H9 (cell line): Measurements from ENCODE around the gene LRMDA. TPM values are rescaled to one million over a fixed set of nuclear protein-coding genes. Genes with fewer than 3 reads are reported as not detected.

ENCODE experiments used
- DNase-seq: peaks from one replicate; pipeline ENCODE4 v3.0.0-alpha.2; 2017
- H2AFZ ChIP-seq: one replicate; pipeline ENCODE4 v1.6.1; 2013; ENCODE audit warnings: mild to moderate bottlenecking, low read length, control low read depth, moderate library complexity
- H2AK5ac ChIP-seq: 2 replicates; pipeline ENCODE4 v1.6.1; 2013; ENCODE audit warnings: low read length, control low read depth, mixed read lengths; ENCODE audit not compliant: insufficient read length
- H2BK120ac ChIP-seq: one replicate; pipeline ENCODE4 v1.6.1; 2013; ENCODE audit warnings: low read depth, mild to moderate bottlenecking, low read length, control low read depth, inconsistent platforms; ENCODE audit not compliant: poor library complexity, severe bottlenecking
- H2BK12ac ChIP-seq: 2 replicates; pipeline ENCODE4 v1.6.1; 2013; ENCODE audit warnings: low read length, control low read depth, mixed read lengths, low read depth; ENCODE audit not compliant: insufficient read length
- H2BK15ac ChIP-seq: 2 replicates; pipeline ENCODE4 v1.6.1; 2013; ENCODE audit warnings: low read depth, low read length, control low read depth
- H2BK20ac ChIP-seq: one replicate; pipeline ENCODE4 v1.6.1; 2013; ENCODE audit warnings: low read depth, mild to moderate bottlenecking, low read length, control low read depth, inconsistent platforms; ENCODE audit not compliant: poor library complexity, severe bottlenecking
- H2BK5ac ChIP-seq: 2 replicates; pipeline ENCODE4 v1.6.1; 2013; ENCODE audit warnings: low read length, control low read depth, mixed read lengths; ENCODE audit not compliant: insufficient read length
- H3K14ac ChIP-seq: 2 replicates; pipeline ENCODE4 v1.6.1; 2013; ENCODE audit warnings: low read length, control low read depth; ENCODE audit not compliant: insufficient read depth
- H3K18ac ChIP-seq: 2 replicates; pipeline ENCODE4 v1.6.1; 2013; ENCODE audit warnings: low read depth, mild to moderate bottlenecking, mixed read lengths, low read length, control low read depth; ENCODE audit not compliant: insufficient read length
- H3K23ac ChIP-seq: 2 replicates; pipeline ENCODE4 v1.6.1; 2013; ENCODE audit warnings: low read length, control low read depth, mixed read lengths, low read depth; ENCODE audit not compliant: insufficient read length
- H3K23me2 ChIP-seq: 2 replicates; pipeline ENCODE4 v1.6.1; 2013; ENCODE audit warnings: low read depth, mild to moderate bottlenecking, mixed read lengths, low read length, control low read depth; ENCODE audit not compliant: insufficient read length, poor library complexity, severe bottlenecking
- H3K27ac ChIP-seq: 2 replicates; pipeline ENCODE4 v1.5.1; 2013; ENCODE audit warnings: low read length, control low read depth, mixed read lengths, low read depth; ENCODE audit not compliant: insufficient read length
- H3K27me3 ChIP-seq: 2 replicates; pipeline ENCODE4 v1.6.1; 2013; ENCODE audit warnings: low read length, control low read depth, inconsistent platforms; ENCODE audit not compliant: insufficient read depth
- H3K4ac ChIP-seq: 2 replicates; pipeline ENCODE4 v1.6.1; 2013; ENCODE audit warnings: low read depth, mild to moderate bottlenecking, control low read depth, inconsistent platforms, low read length, moderate library complexity
- H3K4me1 ChIP-seq: 2 replicates; pipeline ENCODE4 v1.6.1; 2013; ENCODE audit warnings: low read length, control low read depth, inconsistent platforms; ENCODE audit not compliant: insufficient read depth
- H3K4me2 ChIP-seq: 2 replicates; pipeline ENCODE4 v1.6.1; 2013; ENCODE audit warnings: low read length, control low read depth, mixed read lengths; ENCODE audit not compliant: insufficient read length, insufficient read depth
- H3K56ac ChIP-seq: 2 replicates; pipeline ENCODE4 v1.6.1; 2013; ENCODE audit warnings: low read depth, mild to moderate bottlenecking, mixed read lengths, low read length, control low read depth; ENCODE audit not compliant: insufficient read length
- H3K79me1 ChIP-seq: 2 replicates; pipeline ENCODE4 v1.6.1; 2013; ENCODE audit warnings: low read depth, mild to moderate bottlenecking, moderate library complexity, low read length, control low read depth, inconsistent platforms; ENCODE audit not compliant: insufficient read depth, poor library complexity, severe bottlenecking
- H3K79me2 ChIP-seq: 2 replicates; pipeline ENCODE4 v1.6.1; 2013; ENCODE audit warnings: low read length, control low read depth, inconsistent platforms; ENCODE audit not compliant: insufficient read depth
- H3K9ac ChIP-seq: 2 replicates; pipeline ENCODE4 v1.6.1; 2013; ENCODE audit warnings: low read length, control low read depth, mixed read lengths; ENCODE audit not compliant: insufficient read length; ENCODE audit errors: extremely low read depth
- H3K9me3 ChIP-seq: one replicate; pipeline ENCODE4 v1.6.1; 2013; ENCODE audit warnings: low read depth, low read length, inconsistent platforms; ENCODE audit not compliant: control insufficient read depth
- H3T11ph ChIP-seq: one replicate; pipeline ENCODE4 v1.6.1; 2013; ENCODE audit warnings: mild to moderate bottlenecking, low read length, control low read depth, inconsistent platforms
- H4K20me1 ChIP-seq: one replicate; pipeline ENCODE4 v1.6.1; 2013; ENCODE audit not compliant: control insufficient read depth, insufficient read length, insufficient read depth
- H4K5ac ChIP-seq: 2 replicates; pipeline ENCODE4 v1.6.1; 2013; ENCODE audit warnings: low read depth, mild to moderate bottlenecking, mixed read lengths, low read length, control low read depth; ENCODE audit not compliant: insufficient read length
- H4K8ac ChIP-seq: replicated peaks from 2 replicates; pipeline ENCODE4 v1.6.1; 2013; ENCODE audit warnings: low read length, control low read depth, mixed read lengths, low read depth; ENCODE audit not compliant: insufficient read length
- H4K91ac ChIP-seq: 2 replicates; pipeline ENCODE4 v1.6.1; 2013; ENCODE audit warnings: low read depth, mild to moderate bottlenecking, moderate library complexity, mixed read lengths, low read length, control low read depth; ENCODE audit not compliant: insufficient read length
- H3K27ac Mint-ChIP-seq, 3 experiments: 2 replicates in 2 of 3; 3 replicates in 1 of 3; pipeline ENCODE4 v1.8.0; 2020 to 2021; ENCODE audit warnings: mixed read lengths in 3 of 3, mild to moderate bottlenecking in 1 of 3, moderate library complexity in 1 of 3
- H3K27me3 Mint-ChIP-seq: 2 replicates; pipeline ENCODE4 v1.8.0; 2021; ENCODE audit warnings: low read depth, mild to moderate bottlenecking, moderate library complexity, mixed read lengths
- H3K36me3 Mint-ChIP-seq, 3 experiments: 2 replicates in 2 of 3; 3 replicates in 1 of 3; pipeline ENCODE4 v1.8.0; 2020 to 2021; ENCODE audit warnings: low read depth in 3 of 3, mixed read lengths in 3 of 3; ENCODE audit not compliant: insufficient read depth in 1 of 3
- H3K4me1 Mint-ChIP-seq, 2 experiments: 2 replicates each; pipeline ENCODE4 v1.8.0; 2020; ENCODE audit warnings: mixed read lengths in 2 of 2
- H3K4me3 Mint-ChIP-seq, 2 experiments: 2 replicates in 1 of 2; 3 replicates in 1 of 2; pipeline ENCODE4 v1.8.0; 2020 to 2021; ENCODE audit warnings: mild to moderate bottlenecking in 2 of 2, mixed read lengths in 2 of 2, moderate library complexity in 1 of 2
- H3K9me3 Mint-ChIP-seq, 2 experiments: 2 replicates in 1 of 2; 3 replicates in 1 of 2; pipeline ENCODE4 v1.8.0; 2020; ENCODE audit warnings: mild to moderate bottlenecking in 2 of 2, mixed read lengths in 2 of 2, moderate library complexity in 1 of 2
- CTCF ChIP-seq: fragments of 200-600 bp; sonication (generic); conservative IDR thresholded peaks from 3 replicates; pipeline ENCODE4 v1.8.0; 2021; ENCODE audit warnings: antibody characterized with exemption, mild to moderate bottlenecking
- WGBS: extraction: QIAGEN DNeasy Blood & Tissue Kit; methylation state at CpG from one replicate; pipeline ENCODE4 v1.1.7; 2013; ENCODE audit warnings: missing lambda C conversion rate, low lambda C conversion rate, mixed read lengths; ENCODE audit not compliant: insufficient read length; ENCODE audit errors: extremely low coverage; 5-methylcytosine and 5-hydroxymethylcytosine counted together
- total RNA-seq: library from RNA; stranded (reverse); gene quantifications from 2 replicates; pipeline ENCODE4 v1.2.1, GENCODE V29; 2021

LRMDA gene
- total RNA-seq, 1 experiment from 2014 or later = 1.8 TPM

- Mint-ChIP-seq H3K4me3 (no peak overlapping the region), H3K4me1 (peaks cover 6% of the 10 kb centered on the region in 2 experiments), H3K9me3 (no peaks in the 10 kb centered on the region), H3K27me3 (no peaks in the 10 kb centered on the region; the same call in none of the 2 replicates), H3K27ac (no peak overlapping the region), H3K36me3 (no peaks in the 10 kb centered on the region)
- Histone ChIP-seq H3K56ac (no peak overlapping the region), H2BK12ac (no peak overlapping the region), H4K20me1 (no peaks in the 10 kb centered on the region), H4K5ac (no peak overlapping the region), H2BK5ac (no peak overlapping the region), H3K4me1 (no peaks in the 10 kb centered on the region), H3K9ac (no peak overlapping the region), H2BK120ac (no peak overlapping the region), H3K27ac (no peak overlapping the region), H3K4ac (no peak overlapping the region), H3T11ph (no peak overlapping the region), H3K18ac (no peak overlapping the region), H2BK20ac (no peak overlapping the region), H2BK15ac (no peak overlapping the region), H4K8ac (no peak overlapping the region), H3K79me2 (no peaks in the 10 kb centered on the region), H3K14ac (no peak overlapping the region), H4K91ac (no peak overlapping the region), H3K27me3 (no peaks in the 10 kb centered on the region), H2AFZ (no peak overlapping the region), H3K4me2 (no peak overlapping the region), H3K23ac (no peak overlapping the region), H2AK5ac (no peak overlapping the region), H3K23me2 (no peaks in the 10 kb centered on the region), H3K9me3 (no peaks in the 10 kb centered on the region), H3K79me1 (no peaks in the 10 kb centered on the region)
- no CpG with 5 or more reads among the region's 4 CpGs for WGBS
- DNase-seq = no peak
- TF ChIP-seq CTCF = no peak
These were observed 438.7 kb downstream of the LRMDA start for GRCh38 chr10:75870039-75870645.
